ENCODE results near the gene SHISA2.

Gene SHISA2

DNA sequence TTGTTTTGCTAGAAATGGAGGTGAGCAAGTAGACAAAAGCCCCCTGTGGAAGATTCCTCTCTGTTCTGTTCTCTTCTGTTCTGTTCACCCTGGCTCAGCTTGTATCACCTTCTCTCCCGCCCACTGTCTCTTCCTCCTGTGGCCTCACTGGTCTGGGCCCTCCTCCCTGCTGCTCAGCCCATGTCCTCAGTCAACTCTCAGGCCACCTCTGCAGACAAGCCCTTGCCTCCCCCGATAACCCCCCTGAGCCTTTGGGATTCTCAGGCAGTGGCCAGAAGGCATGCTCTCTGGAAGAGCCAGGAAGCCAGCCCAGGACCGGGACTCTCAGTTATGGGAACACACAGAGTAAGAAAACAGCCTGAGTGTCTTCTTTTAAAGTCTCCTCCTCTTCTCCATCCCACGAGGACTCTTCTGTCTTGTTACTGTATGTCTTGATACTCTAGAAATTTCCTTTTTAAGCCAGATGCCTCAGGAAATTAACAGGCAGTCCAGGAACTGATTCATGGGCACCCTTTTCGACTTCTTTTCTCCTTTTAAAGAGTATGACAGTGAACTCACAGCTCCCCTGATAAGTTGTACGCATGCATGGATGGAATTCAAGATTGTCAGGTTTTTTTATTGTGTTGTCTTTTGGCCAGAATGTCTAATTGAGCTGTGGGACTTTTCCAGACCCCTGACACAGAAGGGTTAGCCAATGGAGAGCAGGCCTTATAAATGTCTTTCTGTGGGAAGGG is 33.7 kb downstream of the SHISA2 start:
- no peak for DNase-seq (ENCODE audit: low read depth in 3 of 3)

- DNase-seq (ENCODE audit: low read depth in 3 of 3): no peak
These were observed 34.5 kb downstream of the SHISA2 start for GRCh38 chr13:26017196-26017921.

DNA sequence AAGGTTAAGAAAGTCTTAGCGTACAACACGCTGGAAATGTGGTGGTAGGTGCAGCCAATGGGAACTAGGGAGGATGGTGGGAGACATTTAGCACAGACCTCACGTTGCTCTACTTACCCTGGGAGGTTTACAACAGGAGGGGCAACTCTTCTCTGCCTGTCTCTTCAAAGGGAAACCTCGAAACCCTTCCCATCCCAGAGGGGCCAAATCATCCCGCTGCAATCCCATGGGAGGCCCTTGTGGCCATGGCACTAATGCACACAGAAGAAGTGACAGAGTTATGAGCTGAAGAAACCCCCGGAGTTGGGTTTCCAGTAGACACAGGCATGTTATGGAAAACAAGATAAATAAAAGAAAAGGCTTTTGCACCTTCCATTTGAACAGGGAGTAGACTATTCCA is 35.6 kb downstream of the SHISA2 start:
- DNase-seq (ENCODE audit: low read depth in 3 of 3): no peak

DNA sequence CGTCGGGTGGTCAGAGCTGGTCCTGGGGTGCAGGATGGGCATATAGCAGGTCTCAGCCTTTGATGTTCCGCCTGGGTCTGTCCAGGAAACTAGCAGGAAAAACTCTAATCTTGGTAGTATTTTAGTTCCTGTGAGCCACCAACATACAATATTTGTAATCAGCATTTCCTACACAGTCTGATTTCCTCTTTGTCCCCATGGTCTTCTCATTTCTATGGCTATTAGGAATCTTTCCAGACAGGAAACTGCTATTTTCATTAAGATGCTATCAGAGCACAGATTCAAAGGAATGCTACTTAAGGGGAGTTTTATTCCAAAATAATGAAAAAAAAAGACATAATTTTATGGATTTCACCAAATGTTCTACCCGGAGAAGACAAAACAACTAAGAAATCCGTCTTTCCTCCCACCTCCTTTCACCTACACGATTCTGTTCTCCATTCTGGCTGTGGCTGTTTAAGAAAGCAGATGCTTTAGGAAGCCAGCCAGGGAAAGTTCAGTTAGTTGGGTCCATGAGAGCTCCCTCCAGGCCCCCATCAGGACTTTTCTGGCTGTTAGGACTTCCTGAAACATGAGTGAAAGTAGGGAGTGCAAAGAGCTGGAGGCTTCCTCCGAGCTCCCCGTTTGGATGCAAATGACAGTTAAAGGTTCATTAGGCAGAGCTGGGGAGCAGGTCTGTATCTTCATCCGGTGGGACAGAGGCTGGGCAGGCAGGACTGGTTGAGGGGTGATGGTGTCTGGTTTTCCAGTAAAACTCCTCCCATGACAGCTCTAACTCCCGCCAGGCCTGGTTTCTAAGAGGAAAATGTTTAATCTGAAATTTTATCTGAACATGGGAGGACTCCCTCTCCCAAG is 36.3 kb downstream of the SHISA2 start:
- DNase-seq (ENCODE audit: low read depth in 3 of 3): no peak

DNA sequence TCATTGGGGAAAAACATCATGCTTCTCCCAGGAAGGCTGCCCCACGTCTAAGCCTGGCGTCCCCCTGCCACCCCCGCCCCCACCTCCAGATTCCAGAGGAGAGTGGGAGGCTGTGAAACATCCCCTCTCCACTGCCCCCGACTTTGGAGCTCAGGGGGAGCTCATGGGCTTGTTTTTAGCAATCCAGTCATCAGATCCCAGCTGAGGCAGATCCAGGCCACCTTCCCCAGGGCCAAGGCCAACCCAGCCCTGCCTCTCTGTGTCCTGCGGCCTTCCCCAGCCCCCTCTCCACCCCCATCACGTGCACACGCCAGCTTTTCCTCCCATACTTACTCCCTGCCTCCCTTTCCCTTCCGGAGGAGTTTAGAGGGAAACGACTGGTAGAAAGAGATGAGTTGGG is 38.8 kb downstream of the SHISA2 start:
- DNase-seq (ENCODE audit: low read depth in 3 of 3): no peak

DNA sequence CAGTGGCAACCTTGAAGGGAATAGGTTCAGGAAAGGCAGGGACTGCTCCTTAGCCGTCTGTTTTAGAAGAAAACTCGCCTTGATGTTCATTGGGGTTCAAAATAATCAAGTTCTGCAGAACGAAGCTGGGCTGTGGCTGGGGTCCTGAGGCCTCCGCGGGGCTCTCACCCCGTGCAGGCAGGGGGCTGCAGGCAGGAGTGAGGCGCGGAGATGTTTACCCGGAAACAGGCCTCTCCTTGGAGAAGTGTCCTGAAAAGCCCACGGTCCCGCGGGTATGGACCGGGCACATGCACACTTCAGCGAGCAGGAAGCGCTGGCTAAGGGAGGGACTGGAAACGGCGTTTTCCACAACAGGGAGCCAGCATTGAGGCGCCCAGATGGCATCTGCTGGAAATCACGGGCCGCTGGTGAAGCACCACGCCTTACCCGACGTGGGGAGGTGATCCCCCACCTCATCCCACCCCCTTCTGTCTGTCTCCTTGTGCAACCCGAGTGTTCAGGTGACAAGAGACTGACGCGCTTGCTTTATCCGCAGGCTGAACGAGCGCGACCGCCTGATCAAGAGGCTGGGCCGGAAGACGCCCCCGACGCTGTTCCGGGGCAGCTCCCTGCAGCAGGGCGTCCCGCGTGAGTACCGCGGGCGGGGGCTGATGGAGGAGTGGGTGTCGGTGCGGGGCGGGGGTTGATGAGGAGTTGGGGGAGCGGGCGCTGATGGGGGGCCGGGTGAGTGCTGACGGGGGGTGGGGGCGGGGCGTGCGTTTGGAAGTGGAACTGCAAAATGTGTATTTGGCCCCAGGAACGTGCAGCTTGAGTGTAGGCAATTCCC is 39.6 kb downstream of the SHISA2 start:
- peak; percentile 13 to 38 (median 24) for DNase-seq (ENCODE audit: low read depth in 3 of 3)

DNA sequence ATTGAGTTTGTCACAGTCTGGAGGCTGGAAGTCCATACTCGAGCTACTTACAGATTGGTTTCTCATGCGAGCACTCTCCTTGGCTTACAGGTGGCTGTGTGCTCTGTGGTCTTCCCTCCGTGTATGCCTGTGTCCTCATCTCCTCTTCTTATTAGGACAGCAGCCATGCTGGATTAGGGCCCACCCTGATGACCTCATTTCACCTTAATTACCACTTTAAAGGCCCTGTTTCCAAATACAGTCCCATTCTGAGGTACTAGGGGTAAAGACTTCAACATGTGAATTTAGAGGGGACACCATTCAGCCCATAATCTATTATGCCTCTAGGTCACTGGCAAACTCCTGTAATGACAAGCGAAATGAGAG is 40.6 kb downstream of the SHISA2 start:
- no peak for DNase-seq (ENCODE audit: low read depth in 3 of 3)

DNA sequence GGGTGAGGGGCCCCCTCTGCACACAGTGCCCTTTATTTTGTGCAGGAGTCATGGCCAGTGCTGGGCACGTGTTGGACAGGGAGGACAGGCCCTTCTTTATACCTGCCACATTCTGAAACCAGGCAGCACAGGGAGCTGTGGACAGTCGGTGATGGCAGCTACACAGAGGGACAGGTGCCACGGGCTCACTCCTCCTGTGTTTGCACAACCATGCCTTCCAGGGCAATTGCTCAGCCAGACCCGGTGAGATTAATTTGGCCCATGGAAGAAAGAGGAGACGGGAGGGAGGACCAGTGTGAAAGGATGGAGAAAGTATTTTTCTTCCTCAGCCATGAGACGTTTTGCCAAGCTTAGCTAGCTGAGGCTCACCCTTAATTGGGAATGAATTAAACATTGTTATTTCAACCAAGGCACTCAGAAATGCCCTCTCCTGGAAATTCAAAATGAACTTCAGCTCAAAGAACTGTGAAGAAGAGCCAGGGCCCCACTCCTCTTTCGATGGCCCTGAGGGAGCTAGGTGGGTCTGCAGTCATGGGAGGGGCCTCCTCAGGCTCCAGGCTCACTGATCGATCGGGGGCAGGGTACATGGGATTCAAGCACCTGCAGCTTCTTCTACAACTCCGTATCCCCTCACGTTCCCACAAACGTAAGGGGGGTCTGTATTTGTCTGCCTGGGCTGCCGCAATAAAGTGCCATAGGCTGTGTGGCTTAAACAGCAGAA is 41.2 kb downstream of the SHISA2 start:
- DNase-seq (ENCODE audit: low read depth in 3 of 3): no peak

DNA sequence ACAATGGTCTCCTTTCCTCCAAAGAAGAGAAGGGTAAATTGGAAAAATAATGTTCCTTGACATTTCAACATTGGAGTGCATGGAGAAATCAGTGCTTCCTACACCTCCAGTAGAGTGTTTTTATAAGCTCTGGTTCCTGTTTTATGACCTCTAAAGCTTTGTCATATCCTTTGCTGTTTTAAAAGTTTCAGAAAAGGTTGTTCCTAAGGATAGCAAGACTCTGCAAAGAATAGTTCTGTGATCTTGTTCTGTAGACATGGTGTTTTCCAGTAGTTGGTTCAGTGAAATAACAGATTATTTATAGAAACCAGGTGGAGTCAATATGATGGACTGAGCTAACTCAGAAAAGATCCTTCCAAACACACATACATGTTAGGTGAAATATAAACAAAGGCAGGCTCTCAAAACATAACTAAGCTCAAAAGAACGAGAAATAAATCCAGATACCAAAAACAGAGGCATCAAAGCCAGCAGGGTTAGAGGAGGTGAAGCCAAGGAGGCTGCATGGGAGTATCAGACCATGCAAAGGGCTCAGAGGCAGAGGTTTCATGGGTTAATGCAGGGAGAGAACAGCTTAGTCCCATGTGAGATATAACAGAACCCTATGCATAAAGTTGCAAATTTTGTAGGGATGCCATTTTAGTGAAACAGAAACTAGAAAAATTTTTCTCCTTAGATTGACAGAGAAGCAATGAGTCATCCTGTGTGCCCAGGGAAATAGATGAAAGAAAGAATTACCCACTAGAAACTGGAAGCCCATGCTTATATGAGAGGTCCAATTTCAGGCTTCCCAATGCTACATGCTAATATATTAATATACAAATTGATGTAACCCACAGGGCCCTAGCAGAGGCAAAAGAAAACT is 44.3 kb downstream of the SHISA2 start:
- DNase-seq (ENCODE audit: low read depth in 3 of 3): no peak

Measured in stimulated activated CD4-positive, alpha-beta T cell treated with anti-CD3 and anti-CD28 coated beads, TNF-alpha, amount 100 ng/mL, for 24 hours (primary cell).